Stimulated activated CD4-positive, alpha-beta T cell treated with anti-CD3 and anti-CD28 coated beads, Interleukin-1b, Interleukin-23, amount 100 ng/mL, for 1 hour (primary cell): Measurements from ENCODE around the gene ITPR2.
"Not testable (repeated sequence)": the region's sequence is repeated elsewhere in the genome, so short reads cannot be mapped to it uniquely, and the experiment has no call there.

Source experiments
- DNase-seq, 2 donors: peaks; one replicate each; pipeline ENCODE4 v3.0.0-alpha.2; 2020; ENCODE audit warnings: low read depth in 2 of 2

Gene ITPR2

DNA sequence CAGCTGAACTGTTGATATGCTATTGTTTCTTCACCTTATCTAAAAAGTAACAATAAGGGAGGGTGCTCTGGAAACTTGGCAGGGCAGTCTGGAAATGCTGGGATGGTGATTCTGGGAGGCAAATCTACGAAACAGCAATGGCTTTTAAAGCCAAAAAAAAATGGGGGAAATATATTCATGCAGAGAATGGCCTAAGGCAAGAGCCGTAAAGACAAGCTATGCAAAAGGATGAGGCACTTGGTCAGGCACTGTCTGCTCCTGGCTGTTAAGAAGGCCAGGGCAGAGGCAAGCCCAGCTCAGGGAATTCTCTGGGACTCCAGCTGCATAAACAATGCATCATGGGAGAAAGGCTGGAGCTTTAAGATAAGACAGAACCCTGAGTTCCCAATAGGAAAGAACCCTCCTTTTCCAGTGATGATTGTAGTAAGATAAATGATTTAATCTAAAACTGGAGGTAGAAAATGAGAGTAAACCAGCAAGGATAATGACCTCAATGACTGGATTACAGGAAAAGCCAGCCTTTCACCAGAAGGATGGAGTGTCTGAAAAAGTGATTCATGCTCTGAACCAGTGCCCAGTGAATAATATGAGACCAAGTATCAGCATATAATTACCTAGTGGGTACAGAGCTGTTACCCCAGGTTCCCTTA lies 46.0 kb downstream of the ITPR2 start:
- DNase-seq: no peak

DNA sequence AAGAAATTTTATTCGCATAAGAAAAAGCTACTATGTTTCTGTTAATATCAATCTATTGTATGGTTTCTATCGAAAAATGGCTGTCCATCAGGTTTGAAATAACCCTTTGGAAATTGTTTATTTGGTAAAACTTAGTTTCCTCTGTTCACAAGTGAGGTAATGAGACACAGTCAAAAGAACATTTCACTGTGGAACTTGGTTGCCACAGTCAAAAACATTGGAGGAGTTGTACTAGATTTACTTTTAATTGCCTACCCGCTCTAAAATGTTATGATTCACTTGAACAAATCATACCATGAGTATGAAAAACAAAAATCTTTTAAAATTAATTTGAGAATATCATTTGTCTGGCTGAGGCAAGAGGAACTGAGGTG lies 46.5 kb downstream of the ITPR2 start:
- no peak for DNase-seq

DNA sequence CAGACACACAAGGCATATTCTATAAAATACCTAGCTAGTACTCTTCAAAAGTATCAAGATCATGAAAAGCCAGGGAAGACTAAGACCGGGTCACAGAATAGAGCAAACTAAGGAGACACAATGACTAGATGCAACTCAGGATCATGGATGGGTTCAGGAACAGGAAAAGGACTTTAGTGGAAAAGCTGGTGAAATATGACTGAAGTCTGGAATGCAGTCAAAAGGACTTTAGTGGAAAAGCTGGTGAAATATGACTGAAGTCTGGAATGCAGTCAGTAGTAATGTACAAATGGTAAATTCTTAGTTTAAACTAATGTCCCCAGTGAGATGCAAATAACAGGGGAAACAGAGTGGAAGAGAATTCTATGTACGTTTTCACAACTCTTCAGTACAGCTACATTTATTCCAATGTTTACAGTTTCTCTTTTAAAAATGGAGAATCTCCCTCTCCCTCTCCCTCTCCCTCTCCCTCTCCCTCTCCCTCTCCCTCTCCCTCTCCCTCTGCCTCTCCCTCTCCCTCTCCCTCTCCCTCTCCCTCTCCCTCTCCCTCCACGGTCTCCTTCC lies 49.1 kb downstream of the ITPR2 start:
- not testable (repeated sequence) for DNase-seq

DNA sequence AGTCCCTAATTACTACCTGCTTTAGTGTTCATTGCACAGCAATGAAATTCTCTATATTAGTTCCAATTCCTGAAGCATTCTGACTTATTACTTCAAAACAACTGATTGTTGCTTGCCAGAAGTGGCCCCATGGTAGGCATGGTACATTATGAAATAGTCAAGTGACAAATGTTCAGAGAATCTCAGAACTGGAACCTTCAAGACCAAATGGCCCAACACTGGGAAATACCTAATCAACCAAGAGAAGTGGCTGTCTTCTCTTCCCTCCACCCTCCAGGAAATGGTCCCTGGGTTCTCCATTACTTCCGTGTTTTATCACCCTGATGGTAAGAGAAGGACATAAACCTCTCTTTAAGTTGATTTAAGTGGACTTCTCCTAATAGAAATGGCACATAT lies 49.9 kb downstream of the ITPR2 start:
- DNase-seq: no peak

DNA sequence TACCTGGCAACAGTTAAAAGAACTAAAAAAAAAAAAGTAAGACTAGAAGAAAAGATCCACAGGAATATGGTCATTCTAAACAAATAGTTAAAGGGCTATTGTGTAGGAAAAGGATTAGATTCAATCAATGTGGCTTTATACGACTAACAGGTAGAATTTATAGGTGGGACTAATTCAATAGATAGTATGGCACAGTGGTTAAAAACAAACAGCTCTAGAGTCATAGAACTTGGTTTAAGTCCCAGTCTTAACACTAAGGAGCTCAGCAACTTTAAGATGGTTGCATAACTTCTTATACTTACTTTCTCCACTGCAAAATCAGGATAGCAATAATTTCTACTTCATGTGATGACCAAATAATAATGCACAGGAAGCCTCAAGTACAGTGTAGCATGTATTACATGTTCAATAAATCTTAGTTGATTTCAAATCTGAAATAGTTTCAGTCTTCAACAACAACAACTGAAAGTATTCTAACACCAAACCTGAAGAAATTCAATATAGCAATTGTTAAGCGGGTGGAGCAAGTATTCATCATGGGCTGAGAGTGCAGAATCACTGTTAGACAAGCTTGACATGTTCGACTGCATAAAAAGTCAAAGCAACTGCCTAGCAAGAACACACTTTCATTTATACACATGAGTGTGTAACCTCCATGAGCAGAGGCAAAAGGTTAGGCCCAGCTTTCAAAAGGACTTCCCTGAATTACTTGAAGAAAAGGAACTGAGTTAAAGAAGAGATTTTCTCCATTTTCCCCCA lies 50.4 kb downstream of the ITPR2 start:
- no peak for DNase-seq

DNA sequence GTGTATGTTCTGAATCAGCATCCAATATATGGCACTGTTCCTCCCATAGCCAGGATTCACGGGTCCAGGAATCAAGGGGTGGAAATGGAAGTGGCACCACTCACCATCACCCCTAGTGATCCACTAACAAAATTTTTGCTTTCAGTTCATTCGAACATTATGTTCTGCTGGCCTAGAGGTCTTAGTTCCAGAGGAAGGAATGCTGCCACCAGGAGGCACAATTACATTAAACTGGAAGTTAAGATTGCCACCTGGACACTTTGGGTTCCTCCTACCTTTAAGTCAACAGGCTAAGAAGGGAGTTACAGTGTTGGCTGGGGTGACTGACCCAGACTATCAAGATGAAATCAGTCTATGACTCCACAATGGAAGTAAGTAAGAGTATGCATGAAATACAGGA lies 52.3 kb downstream of the ITPR2 start:
- not testable (repeated sequence) for DNase-seq

DNA sequence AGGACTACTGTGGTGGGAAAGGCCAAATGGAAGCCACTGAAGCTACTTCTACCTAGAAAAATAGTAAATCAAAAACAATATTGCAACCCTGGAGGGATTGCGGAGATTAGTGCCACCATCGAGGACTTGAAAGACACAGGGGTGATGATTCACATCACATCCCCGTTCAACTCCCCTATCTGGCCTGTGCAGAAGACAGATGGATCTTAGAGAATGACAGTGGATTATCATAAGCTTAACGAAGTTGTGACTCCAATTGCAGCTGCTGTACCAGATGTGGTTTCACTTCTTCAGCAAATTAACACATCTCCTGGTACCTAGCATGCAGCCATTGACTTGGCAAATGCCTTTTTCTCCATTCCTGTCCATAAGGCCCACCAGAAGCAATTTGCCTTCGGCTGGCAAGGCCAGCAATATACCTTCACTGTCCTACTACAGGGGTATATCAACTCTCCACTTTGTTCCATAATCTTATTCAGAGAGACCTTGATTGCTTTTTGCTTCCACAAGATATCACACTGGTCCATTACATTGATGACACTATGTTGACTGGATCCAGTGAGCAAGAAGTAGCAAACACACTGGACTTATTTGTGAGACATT lies 54.7 kb downstream of the ITPR2 start:
- DNase-seq: not testable (repeated sequence)

DNA sequence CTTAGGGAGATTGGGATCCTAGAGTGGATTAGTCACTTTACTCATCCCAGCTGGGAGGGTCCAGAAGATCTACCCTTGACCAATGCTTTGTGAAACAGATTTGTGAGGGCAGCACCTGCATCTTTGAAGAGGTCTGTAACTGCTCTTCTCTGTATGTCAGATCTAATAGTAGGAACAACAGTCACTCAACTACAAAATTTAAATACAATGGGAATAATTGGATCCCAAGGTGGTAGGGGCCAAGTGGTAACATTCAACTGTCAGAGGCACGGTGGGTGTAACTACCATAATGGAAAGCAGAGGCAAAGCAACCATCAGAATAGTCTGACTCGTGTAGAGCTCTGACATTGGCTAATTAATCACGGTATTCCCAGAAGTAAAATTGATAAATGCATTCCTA lies 55.8 kb downstream of the ITPR2 start:
- no peak for DNase-seq

DNA sequence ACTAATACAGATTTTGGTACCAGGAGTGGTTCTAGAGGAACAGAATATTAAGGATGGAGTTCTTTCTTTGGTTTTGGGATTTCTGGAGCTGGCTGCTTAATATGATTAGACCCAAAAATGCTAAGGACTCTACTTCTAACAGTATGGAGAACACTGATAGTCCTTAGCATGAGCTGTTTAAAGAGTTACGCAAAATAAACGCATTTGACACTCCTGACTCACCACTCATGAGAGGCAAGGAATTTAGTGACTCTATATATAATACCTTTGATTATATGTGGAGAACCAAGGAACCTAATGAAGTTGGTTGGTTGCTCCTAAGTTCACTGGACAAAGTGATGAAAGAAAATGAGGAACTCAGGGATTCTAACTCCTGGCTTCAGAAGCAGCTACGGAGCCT lies 57.0 kb downstream of the ITPR2 start:
- not testable (repeated sequence) for DNase-seq

DNA sequence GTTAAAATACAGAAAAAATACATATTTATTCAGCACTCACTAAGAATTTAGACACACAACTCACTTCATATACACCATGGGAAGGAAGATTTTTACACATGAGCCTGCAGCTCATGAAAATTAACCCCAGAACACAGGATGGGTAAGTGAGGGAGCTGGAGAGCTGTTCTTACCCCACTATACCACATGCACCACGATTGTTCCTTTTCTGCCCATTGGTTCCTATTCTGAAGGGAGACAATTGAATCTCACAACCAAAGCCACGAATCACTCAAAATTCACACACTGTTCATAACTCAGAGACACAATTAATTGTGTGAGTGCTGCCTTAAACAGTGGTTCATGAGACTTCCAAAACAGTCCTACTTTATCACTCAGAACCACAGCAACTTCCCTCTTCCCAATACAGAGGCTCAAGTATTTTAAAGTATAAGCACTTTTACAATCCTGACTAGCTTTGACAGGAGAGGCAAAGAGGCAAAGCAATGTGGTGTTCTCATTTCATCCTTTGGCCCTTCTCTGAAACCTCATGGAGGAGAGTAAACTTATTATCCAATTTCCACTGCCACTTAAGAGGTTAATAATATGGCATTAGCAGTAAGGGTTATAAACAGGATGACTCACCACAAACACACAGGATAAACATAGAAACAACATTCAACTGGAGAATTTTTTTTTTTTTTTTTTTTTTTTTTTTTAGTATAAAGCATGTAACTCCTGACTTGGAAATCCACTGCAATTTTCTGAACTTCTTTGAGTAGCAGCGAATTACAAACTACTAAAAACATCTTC lies 59.5 kb downstream of the ITPR2 start:
- DNase-seq: no peak

DNA sequence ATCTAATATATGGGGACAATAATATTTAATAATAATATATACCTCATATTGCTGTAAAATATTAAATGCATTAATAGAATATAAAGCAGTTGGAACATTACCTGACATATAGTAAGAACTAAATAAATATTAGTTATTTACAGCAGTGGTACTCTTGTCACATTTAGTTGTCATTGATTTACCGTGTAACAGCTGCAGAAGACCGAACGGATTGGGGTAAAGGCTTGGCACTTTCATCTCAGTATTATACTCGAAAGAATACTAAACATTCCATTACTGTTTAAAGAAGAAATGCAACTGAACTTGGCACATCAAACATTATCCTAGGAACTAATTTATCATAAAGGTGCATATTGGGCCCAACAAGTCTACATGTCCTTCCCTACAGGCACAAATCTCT lies 61.1 kb downstream of the ITPR2 start:
- DNase-seq: no peak

DNA sequence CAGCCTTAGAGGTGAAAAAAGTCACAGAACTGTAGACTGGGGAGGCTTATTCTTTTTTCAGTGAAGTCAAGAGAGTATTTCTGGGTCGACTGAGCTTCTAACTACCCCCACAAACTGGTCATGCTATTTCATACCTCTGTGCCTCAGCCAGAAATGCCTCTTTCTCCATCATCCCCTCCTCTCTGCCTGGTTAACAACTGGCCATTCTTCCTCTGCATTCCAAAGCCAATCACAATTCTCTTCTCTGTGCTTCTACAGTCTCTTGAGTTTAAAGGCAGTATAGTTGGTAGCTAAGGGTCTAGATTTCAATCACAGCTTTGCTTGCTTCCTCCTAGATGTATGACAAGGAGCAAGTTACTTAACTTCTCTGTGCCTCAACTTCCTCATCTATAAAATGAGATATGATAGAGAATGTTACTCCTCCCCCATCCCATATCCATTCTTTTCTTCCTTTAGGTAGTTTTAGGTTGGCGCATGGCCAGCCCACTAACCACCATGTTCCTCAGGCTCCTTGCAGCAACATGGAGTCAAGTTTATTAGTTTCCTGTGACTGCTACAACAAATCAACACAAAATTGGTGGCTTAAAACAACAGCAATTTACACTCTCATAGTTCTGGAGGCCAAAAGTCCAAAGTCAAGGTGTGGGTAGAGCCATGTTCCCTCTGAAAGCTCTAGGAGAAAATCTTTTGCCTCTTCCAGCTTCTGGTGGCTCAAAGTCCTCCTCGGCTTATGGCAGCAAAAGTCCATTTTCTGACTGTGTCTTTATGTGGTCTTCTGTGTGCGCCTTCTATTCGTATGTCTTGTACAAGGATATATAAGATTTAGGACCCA lies 62.5 kb downstream of the ITPR2 start:
- DNase-seq: no peak

DNA sequence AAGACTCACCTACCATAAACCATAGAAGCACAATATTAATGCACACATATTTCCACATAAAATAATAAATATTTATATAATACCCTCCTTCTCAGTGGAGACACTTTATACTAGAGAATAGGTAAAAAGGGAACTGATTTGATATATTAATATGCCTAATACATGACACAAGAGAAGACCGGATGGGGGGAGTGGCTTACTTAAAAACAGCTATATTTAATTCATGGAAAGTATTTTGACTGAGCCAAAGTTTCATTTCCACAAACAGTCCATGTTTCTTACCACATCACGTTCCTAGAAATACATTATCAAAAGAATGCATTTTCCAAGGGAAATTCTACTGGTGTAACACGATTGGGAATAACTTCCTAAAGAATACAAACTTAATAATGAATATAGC lies 63.4 kb downstream of the ITPR2 start:
- no peak for DNase-seq

DNA sequence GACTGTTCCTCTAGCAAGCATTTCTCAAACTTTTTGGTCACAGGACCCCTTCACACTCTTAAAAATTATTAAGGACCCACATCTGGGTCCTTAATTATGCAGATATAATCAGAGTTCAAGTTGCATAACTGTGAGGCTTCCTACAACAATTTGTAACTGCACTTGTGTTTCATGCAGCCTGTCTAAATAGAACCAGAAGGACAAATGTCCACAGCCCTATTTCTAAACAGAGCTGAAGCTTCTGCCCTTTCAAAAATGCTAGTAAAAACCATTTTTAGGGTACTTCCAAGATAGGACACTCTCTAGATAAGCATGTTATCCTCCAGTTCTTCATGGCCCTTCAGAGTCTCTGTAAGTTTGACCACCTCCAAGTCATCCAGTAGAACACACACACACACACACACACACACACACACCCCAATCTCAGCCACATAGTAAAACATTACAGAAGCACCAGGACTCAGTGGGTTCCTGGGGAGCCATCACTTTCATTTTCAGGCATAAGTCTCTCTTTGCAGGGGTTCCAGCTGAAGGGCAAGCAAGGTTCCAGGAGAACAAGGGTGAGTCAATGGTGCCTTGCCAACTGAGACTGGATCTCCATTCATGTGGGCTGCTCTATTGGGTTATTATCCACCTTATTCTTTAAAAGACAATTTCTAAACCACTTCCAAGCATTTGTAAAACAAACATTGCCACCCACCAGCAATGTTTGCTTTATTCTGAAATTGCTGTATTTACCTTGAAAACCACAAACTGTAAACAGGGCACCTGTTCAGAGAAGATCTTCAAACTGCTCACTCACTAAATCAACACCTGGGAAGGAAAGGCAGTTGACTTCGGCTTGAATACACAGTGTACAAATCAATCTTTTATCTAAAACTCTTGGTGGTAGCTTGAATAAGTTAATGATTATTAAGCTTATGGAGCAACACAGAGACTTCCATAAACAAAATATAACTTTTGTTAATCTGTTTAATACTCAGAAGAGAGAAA lies 64.1 kb downstream of the ITPR2 start:
- DNase-seq: no peak

DNA sequence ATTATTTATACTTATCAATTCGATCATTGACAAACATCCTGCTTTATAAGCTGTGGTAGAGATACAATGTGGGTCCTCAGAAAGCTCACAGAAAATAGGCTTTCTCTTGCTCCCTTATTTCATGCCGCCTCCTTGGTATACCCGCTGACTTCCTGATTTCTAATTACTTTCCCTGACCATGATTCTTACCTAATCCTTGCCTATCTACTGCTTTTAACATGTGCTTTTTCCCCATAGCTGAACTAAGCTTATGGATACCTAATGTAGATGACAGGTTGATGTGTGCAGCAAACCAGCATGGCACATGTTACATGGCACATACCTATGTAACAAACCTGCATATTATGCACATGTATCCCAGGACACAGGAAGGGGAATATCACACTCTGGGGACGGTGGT lies 65.1 kb downstream of the ITPR2 start:
- DNase-seq: no peak

DNA sequence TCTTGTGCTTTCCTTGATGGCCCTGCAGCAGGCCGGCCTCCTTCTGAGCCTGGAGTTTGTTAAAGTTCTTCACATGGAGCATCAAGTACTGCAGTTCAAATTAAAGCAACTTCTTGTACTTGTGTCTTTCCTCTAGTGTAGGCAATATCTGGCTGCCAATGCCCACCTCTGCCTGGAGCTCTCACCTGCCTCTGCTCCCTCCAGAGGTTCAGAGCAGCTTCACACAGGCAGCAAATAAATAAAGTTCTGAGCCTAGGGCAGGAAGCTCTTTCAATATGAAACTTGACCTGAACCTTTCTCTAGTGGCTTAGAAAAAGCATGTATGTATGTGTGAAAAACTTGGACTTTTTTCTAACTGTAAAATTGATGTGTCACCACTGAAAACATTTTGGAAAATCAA lies 65.9 kb downstream of the ITPR2 start:
- DNase-seq: no peak

DNA sequence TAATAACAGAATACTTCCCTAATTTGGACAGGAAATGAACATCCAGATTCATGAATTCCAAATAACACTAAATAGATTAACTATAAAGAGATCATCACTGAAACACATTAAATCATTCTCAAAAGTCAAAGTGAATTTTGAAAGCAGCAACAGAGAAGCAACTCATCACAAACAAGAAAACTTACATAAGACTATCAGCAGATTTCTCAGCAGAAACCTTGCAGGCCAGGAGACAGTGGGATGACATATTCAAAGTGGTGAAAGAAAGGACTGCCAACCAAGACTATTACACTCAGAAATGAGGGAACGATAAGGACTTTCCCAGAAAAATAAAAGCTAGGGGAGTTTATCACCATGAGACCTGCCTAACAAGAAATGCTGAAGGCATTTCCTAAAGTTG lies 70.8 kb downstream of the ITPR2 start:
- DNase-seq: no peak

DNA sequence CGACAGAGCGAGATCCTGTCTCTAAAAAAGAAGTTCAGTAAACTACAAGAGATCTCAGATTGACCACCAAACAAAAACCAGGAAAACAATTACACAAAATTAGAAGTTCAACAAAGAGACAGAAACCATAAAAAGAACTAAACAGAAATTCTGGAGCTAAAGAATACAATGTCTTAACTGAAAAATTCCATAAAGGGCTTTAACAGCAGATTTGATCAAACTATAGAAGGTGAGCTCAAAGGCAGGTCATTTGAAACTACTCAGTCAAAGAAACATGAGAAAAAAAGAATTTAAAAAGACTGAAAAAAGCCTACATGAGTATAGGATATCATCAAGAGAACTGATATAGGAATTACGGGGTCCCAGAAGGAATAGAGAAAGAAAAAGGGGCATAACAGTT lies 71.2 kb downstream of the ITPR2 start:
- no peak for DNase-seq

DNA sequence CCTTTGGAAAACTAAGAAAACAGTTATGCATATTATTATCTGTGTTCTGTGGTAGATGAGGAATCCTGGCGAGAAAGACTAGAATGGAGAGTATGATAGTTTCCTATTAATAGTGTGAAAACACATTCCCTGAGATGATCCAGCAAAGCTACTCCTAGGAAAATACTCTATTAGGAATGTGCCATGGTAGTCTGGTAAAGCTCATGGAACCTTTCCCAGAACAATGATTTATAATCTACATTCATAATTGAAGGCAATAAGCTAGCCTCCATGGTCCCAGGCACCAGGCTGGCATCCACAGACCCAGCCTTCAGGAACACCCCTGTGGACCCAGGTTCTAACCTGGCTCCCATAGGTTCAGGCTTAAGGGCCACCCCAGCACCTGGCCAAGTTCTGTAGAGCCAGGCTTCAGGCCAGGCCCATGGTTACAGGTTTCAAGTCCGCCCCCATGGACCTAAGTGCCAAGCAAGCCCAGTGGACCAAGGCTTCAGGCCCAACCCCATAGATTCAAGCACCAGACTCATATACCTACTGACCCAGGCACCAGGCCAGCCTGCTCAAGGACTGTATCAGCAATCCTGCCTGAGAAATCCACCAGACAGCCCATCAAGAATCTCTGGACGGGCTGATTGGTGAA lies 72.2 kb downstream of the ITPR2 start:
- no peak for DNase-seq

DNA sequence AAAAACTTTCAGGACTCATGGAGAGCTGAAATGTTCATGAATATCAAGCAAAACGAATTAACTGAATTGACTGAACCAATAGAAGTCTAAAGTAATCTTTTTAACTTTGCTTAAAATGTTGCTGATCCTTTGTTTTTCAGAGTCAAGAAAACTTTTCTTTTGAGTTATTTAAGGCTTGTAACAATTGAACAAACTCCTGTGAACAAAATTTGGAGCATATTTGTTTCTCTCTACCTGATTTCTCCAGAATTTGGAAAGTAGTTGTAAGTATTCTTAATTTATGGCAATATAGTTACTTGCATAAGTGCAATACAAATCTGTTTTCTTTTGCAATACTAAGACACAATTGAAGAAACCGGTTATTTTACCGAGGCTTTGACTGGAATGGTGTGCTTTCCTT lies 77.6 kb downstream of the ITPR2 start:
- DNase-seq: not testable (repeated sequence)
